Measurements from ENCODE around the gene PARVB. TPM values are rescaled to one million over a fixed set of nuclear protein-coding genes. Genes with fewer than 3 reads are reported as not detected.

PARVB gene
- total RNA-seq, 1 donor from 2014 or later: 12.7 TPM

DNA sequence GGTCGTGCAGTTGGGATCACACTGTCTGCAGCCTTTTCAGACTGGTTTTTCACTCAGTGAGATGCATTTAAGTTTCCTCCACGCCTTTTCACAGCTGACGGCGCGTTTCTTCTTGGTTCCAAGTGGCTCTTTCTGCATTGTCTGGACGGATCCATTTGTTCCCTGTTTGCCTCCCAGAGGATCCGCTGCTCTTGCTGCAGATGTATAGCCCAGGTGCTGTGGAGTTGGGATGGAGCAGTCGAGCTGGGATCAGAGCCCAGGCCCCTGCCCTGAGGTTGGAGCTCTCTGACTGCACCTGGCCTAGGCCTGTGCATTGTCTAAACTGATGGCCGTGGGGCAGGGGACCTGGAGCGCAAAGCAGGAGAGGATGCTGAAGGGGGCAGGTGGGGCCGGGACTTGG, 51.6 kb downstream of the PARVB start:
- H3K27ac Mint-ChIP-seq: no peak overlapping the region
- no peak overlapping the region for H3K9ac ChIP-seq
- DNase-seq (ENCODE audit: low spot score): no peak
- no peaks in the 10 kb centered on the region for H3K9me3 ChIP-seq (ENCODE audit: low read depth)
- no peaks in the 10 kb centered on the region for H3K27me3 ChIP-seq
- H2AFZ ChIP-seq (replicated peaks): no peak overlapping the region
- peaks cover 8% of the 10 kb centered on the region for H3K4me1 ChIP-seq
- H3K4me3 Mint-ChIP-seq: no peak overlapping the region
- no peaks in the 10 kb centered on the region for H3K9me3 Mint-ChIP-seq
- H3K4me3 ChIP-seq: no peak overlapping the region
- peaks cover 3% of the 10 kb centered on the region for H3F3A ChIP-seq (ENCODE audit: low read depth)
- H3K27me3 Mint-ChIP-seq (ENCODE audit: insufficient read depth, low read depth): peaks cover 5% of the 10 kb centered on the region
- no peak overlapping the region for H3K4me2 ChIP-seq
- H3K79me2 ChIP-seq (ENCODE audit: low read depth): no peaks in the 10 kb centered on the region
- peaks cover 30% of the 10 kb centered on the region for H3K4me1 Mint-ChIP-seq
- H4K20me1 ChIP-seq (ENCODE audit: low read depth): no peaks in the 10 kb centered on the region
- no peaks in the 10 kb centered on the region for H3K36me3 ChIP-seq
- no peak for TF ChIP-seq EZH2phosphoT487 (IDR thresholded peaks at IDR 0.05)
- no peak for TF ChIP-seq EZH2 (IDR thresholded peaks at IDR 0.05)
- TF ChIP-seq, protein P1, sequence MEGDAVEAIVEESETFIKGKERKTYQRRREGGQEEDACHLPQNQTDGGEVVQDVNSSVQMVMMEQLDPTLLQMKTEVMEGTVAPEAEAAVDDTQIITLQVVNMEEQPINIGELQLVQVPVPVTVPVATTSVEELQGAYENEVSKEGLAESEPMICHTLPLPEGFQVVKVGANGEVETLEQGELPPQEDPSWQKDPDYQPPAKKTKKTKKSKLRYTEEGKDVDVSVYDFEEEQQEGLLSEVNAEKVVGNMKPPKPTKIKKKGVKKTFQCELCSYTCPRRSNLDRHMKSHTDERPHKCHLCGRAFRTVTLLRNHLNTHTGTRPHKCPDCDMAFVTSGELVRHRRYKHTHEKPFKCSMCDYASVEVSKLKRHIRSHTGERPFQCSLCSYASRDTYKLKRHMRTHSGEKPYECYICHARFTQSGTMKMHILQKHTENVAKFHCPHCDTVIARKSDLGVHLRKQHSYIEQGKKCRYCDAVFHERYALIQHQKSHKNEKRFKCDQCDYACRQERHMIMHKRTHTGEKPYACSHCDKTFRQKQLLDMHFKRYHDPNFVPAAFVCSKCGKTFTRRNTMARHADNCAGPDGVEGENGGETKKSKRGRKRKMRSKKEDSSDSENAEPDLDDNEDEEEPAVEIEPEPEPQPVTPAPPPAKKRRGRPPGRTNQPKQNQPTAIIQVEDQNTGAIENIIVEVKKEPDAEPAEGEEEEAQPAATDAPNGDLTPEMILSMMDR (IDR thresholded peaks at IDR 0.05): no peak
- H3K36me3 Mint-ChIP-seq: no peaks in the 10 kb centered on the region
- H3K27ac ChIP-seq: no peak overlapping the region

DNA sequence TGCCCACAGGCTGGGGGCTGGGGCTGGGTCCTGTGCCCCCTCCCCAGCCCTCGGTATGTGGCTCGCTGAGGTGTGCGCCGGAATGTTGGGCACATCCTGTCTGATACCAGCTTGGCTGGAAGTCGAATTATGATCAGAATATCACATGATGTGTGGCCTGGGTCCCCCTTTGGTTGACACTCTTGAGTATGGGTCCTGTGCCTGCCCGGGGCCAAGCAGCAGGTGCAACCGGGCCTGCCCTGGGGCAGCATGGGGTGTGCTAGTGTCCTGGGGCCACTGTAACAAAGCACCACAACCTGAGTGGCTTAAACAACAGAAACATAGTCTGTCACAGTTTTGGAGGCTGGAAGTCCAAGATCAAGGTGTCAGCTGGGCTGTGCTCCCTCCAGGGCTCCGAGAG, 52.7 kb downstream of the PARVB start:
- no peak overlapping the region for H3K27ac Mint-ChIP-seq
- H3K4me1 ChIP-seq: peaks cover 20% of the 10 kb centered on the region
- peaks cover 5% of the 10 kb centered on the region for H3K27me3 Mint-ChIP-seq (ENCODE audit: insufficient read depth, low read depth)
- H4K20me1 ChIP-seq (ENCODE audit: low read depth): peaks cover 9% of the 10 kb centered on the region
- no peaks in the 10 kb centered on the region for H3K79me2 ChIP-seq (ENCODE audit: low read depth)
- no peak overlapping the region for H3K4me3 Mint-ChIP-seq
- DNase-seq (ENCODE audit: low spot score): no peak
- H3K36me3 Mint-ChIP-seq: no peaks in the 10 kb centered on the region
- no peaks in the 10 kb centered on the region for H3K9me3 ChIP-seq (ENCODE audit: low read depth)
- TF ChIP-seq, protein P1 (IDR thresholded peaks at IDR 0.05): no peak
- TF ChIP-seq EZH2 (IDR thresholded peaks at IDR 0.05) (no peak), EZH2phosphoT487 (IDR thresholded peaks at IDR 0.05) (no peak)
- no peaks in the 10 kb centered on the region for H3K27me3 ChIP-seq
- no peaks in the 10 kb centered on the region for H3K36me3 ChIP-seq
- no peak overlapping the region for H3K9ac ChIP-seq
- H3F3A ChIP-seq (ENCODE audit: low read depth): peaks cover 14% of the 10 kb centered on the region
- peaks cover 30% of the 10 kb centered on the region for H3K4me1 Mint-ChIP-seq
- H3K9me3 Mint-ChIP-seq: no peaks in the 10 kb centered on the region
- H3K4me2 ChIP-seq: no peak overlapping the region
- H2AFZ ChIP-seq (replicated peaks): no peak overlapping the region
- no peak overlapping the region for H3K4me3 ChIP-seq
- H3K27ac ChIP-seq: no peak overlapping the region

DNA sequence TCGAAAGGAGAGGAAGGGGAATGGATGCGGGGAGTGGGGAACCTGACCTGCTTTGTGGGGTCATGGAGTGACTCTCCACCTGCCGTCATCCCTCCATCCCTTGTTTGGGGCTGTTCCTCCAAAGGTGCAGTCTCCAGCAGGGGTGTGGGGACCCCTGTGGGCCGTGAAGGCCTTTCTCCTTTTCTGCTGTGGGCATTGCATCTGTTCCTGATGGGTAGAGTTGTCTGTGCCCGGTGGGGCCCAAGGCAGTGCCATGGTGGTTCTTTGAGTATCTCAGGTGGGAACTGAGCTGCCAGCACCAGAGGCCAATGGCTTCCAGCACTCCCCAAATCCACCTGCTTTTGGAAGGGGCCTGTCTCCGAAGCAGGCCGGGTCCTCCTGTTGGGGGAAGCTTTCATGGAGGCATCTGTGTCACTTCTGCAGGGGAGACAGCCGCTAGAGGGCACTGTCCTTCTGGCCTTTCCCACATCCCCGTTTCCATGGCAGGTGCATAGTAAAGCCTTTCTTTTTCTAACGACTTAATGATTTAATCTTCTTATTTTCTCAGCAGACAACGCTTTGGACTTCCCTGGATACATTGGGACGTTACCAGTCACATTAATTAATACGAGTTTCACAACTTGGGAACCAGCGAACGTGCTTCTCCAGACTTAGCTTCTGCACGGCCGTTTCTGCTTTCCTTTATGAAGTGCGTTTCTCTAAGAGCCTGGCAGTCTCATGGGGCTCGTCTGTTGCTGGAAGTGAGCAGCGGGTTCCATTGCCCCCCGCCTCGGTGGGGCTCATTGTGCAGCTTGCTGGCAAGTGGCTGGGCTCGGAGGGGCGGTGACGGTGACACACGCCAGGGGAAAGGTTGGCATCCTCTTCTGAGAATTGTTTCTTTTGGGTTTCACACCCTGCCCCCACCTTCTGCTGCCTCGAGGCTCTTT, 57.1 kb downstream of the PARVB start:
- no peaks in the 10 kb centered on the region for H3K9me3 ChIP-seq (ENCODE audit: low read depth)
- H3K4me3 ChIP-seq: no peak overlapping the region
- no peak overlapping the region for H3K9ac ChIP-seq

More for the DNA sequence above, 57.1 kb downstream of the PARVB start:
- Histone ChIP-seq H3K27ac (no peak overlapping the region), H3K36me3 (no peaks in the 10 kb centered on the region), H3K79me2 (ENCODE audit: low read depth) (no peaks in the 10 kb centered on the region), H3F3A (ENCODE audit: low read depth) (peaks cover 14% of the 10 kb centered on the region), H4K20me1 (ENCODE audit: low read depth) (peaks cover 10% of the 10 kb centered on the region), H3K4me2 (peak overlapping the region; percentile 72), H2AFZ (replicated peaks) (no peak overlapping the region), H3K27me3 (no peaks in the 10 kb centered on the region), H3K4me1 (peaks cover 26% of the 10 kb centered on the region)
- Mint-ChIP-seq H3K4me3 (no peak overlapping the region), H3K4me1 (peaks cover 12% of the 10 kb centered on the region), H3K9me3 (peaks cover 21% of the 10 kb centered on the region), H3K27me3 (ENCODE audit: insufficient read depth, low read depth) (peaks cover 15% of the 10 kb centered on the region), H3K27ac (no peak overlapping the region), H3K36me3 (peaks cover 1% of the 10 kb centered on the region)
- TF ChIP-seq EZH2phosphoT487 (IDR thresholded peaks at IDR 0.05) (no peak), EZH2 (IDR thresholded peaks at IDR 0.05) (no peak)
- TF ChIP-seq, protein P1 (IDR thresholded peaks at IDR 0.05): peak; percentile 94
- peak; percentile 92 for DNase-seq (ENCODE audit: low spot score)

Measured in neural progenitor cell (in vitro differentiated cells).